GM10266 (cell line): ENCODE data around the gene AMMECR1.

Source experiments
- DNase-seq: peaks from one replicate; pipeline ENCODE4 v3.0.0; 2012; ENCODE audit errors: extremely low spot score
- TF ChIP-seq, protein P1 (sequence below): IDR thresholded peaks from 2 replicates; pipeline ENCODE4 v1.5.1; 2012; ENCODE audit warnings: mild to moderate bottlenecking, low read depth; ENCODE audit not compliant: control insufficient read depth, insufficient read depth; ENCODE audit errors: missing control alignments

The AMMECR1 gene

GRCh38 chrX:110153244-110153643 lies 164.6 kb downstream of the AMMECR1 start:
- TF ChIP-seq, protein P1, sequence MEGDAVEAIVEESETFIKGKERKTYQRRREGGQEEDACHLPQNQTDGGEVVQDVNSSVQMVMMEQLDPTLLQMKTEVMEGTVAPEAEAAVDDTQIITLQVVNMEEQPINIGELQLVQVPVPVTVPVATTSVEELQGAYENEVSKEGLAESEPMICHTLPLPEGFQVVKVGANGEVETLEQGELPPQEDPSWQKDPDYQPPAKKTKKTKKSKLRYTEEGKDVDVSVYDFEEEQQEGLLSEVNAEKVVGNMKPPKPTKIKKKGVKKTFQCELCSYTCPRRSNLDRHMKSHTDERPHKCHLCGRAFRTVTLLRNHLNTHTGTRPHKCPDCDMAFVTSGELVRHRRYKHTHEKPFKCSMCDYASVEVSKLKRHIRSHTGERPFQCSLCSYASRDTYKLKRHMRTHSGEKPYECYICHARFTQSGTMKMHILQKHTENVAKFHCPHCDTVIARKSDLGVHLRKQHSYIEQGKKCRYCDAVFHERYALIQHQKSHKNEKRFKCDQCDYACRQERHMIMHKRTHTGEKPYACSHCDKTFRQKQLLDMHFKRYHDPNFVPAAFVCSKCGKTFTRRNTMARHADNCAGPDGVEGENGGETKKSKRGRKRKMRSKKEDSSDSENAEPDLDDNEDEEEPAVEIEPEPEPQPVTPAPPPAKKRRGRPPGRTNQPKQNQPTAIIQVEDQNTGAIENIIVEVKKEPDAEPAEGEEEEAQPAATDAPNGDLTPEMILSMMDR, result no peak
- no peak for DNase-seq

DNA sequence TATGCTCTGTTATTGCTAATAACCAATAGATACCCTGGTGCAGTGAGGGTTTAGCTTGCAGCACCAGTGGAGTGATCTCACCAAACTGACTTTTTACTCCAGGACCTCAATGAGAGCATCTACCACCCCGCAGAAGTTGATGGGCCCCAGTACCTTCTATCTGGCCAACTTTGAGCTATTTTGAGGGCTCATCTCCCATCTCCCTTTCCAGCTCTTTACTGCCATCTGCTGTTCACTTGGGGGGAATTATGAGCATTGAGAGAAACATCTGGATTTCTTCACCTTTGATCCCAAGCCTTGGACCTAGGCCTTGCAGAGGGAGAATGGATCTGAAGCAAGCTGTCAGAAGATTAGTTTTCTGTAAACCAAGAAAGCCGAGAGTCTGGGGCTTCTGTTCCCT lies 171.4 kb downstream of the AMMECR1 start:
- DNase-seq, result peak; percentile 16
- TF ChIP-seq, protein P1, result peak; percentile 53

DNA sequence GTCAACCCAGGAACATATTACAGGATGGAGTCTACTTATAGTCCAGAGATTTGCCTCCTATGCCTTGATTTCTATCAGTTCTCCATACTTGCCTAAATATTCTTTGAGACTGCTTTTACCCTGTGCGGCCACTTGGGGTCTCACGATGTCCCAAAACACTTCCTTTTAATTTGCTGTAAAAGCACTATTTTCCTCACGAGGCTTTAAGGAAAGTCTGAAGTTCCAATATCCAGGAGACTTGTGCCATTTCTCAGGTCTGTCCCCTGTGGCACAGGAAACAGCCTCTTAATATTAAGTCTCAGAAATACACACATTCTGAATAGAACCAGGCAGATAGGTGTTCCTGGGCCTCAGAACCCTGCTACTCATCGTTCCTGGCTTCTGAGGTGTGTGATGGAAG lies 172.0 kb downstream of the AMMECR1 start:
- peak; percentile 8 for DNase-seq
- TF ChIP-seq, protein P1, result peak; percentile 54

DNA sequence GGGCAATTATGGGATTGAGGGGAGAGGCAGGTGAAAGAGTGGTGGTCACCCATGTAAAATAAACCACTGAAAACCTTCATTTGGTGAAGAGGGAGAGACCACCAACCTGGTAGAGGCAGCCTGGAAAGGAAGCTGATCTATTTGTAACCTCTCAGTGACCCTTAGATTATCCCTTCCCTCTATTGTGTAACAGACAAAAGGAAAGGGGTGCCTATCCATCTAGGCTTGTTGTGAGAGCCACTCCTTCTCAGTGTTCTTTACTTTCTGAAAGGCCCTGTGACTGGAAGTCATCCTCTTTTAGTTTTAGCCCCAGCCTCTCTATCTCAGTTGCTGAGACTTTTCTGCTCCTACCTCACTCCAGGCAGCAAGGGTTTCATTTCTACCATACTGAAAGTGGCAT lies 172.6 kb downstream of the AMMECR1 start:
- TF ChIP-seq, protein P1, result no peak
- no peak for DNase-seq
